Measurements from ENCODE around the gene C1QL2. TPM values are rescaled to one million over a fixed set of nuclear protein-coding genes. Genes with fewer than 3 reads are reported as not detected.

C1QL2 gene
- total RNA-seq, 1 experiment from 2014 or later = 0.81 TPM

DNA sequence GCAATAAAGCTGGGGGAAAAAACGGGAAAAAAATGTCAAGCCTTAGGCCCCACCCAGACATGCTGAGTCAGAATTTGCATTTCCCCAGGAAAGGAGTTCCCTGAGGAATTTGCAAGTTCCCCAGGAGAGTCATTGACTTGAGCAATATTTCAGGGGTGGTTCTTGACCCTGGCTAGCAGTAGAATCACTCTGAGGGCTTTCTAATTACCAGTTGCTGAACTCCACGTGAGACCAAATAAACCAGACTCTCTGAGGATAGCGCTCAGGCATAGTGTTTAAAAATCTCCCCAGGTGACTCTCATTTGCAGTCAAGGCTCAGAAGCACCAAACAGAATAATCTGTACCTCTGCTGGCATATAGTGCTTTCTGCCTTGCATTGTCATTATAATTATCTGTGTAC is 48.7 kb downstream of the C1QL2 start:
- no peak overlapping the region for H4K5ac ChIP-seq (ENCODE audit: insufficient read length, low read depth, low read length)
- no peak overlapping the region; a peak in 1 of 7 replicates for H3K27ac Mint-ChIP-seq
- H3K23ac ChIP-seq (ENCODE audit: insufficient read length, low read depth, low read length) = no peak overlapping the region
- TF ChIP-seq, protein P1, sequence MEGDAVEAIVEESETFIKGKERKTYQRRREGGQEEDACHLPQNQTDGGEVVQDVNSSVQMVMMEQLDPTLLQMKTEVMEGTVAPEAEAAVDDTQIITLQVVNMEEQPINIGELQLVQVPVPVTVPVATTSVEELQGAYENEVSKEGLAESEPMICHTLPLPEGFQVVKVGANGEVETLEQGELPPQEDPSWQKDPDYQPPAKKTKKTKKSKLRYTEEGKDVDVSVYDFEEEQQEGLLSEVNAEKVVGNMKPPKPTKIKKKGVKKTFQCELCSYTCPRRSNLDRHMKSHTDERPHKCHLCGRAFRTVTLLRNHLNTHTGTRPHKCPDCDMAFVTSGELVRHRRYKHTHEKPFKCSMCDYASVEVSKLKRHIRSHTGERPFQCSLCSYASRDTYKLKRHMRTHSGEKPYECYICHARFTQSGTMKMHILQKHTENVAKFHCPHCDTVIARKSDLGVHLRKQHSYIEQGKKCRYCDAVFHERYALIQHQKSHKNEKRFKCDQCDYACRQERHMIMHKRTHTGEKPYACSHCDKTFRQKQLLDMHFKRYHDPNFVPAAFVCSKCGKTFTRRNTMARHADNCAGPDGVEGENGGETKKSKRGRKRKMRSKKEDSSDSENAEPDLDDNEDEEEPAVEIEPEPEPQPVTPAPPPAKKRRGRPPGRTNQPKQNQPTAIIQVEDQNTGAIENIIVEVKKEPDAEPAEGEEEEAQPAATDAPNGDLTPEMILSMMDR (conservative IDR thresholded peaks at IDR 0.05) = no peak
- no peaks in the 10 kb centered on the region for H3K27me3 ChIP-seq (ENCODE audit: insufficient read depth, low read length)
- no peak overlapping the region for H4K91ac ChIP-seq (ENCODE audit: insufficient read length, low read depth, low read length)
- no peak overlapping the region for H3K4me2 ChIP-seq (ENCODE audit: insufficient read depth, insufficient read length, low read length)
- H3K23me2 ChIP-seq (ENCODE audit: insufficient read length, low read depth, low read length, poor library complexity, severe bottlenecking) = no peaks in the 10 kb centered on the region
- no peak overlapping the region for H3K14ac ChIP-seq (ENCODE audit: insufficient read depth, low read length)
- peaks cover 9 to 20% (median 13%) of the 10 kb centered on the region in 3 experiments for H3K36me3 Mint-ChIP-seq (ENCODE audit: insufficient read depth in 1 of 3, low read depth in 3 of 3)
- DNase-seq = peak; percentile 26
- H3K79me2 ChIP-seq (ENCODE audit: insufficient read depth, low read length) = no peaks in the 10 kb centered on the region
- no peak overlapping the region for H2BK20ac ChIP-seq (ENCODE audit: low read depth, low read length, poor library complexity, severe bottlenecking)
- no peaks in the 10 kb centered on the region for H3K79me1 ChIP-seq (ENCODE audit: insufficient read depth, low read depth, low read length, poor library complexity, severe bottlenecking)
- WGBS (ENCODE audit: extremely low coverage, insufficient read length, low lambda C conversion rate) = no CpG with 5 or more reads among the region's 3 CpGs
- H3K4me1 Mint-ChIP-seq = peaks cover 36% of the 10 kb centered on the region in 2 experiments
- no peak overlapping the region for H2BK12ac ChIP-seq (ENCODE audit: insufficient read length, low read depth, low read length)
- H2BK5ac ChIP-seq (ENCODE audit: insufficient read length, low read length) = no peak overlapping the region
- no peak overlapping the region for H2BK15ac ChIP-seq (ENCODE audit: low read depth, low read length)
- no peak overlapping the region for H3T11ph ChIP-seq (ENCODE audit: low read length)
- no peak overlapping the region for H2AK5ac ChIP-seq (ENCODE audit: insufficient read length, low read length)
- peaks cover 19 to 20% of the 10 kb centered on the region in 2 experiments for H3K9me3 Mint-ChIP-seq
- H3K18ac ChIP-seq (ENCODE audit: insufficient read length, low read depth, low read length) = no peak overlapping the region
- H3K4me1 ChIP-seq (ENCODE audit: insufficient read depth, low read length) = peaks cover 16% of the 10 kb centered on the region
- no peak overlapping the region for H2BK120ac ChIP-seq (ENCODE audit: low read depth, low read length, poor library complexity, severe bottlenecking)
- no peak overlapping the region for H2AFZ ChIP-seq (ENCODE audit: low read length)
- H3K4ac ChIP-seq (ENCODE audit: low read depth, low read length) = no peak overlapping the region
- H3K56ac ChIP-seq (ENCODE audit: insufficient read length, low read depth, low read length) = no peak overlapping the region
- no peak overlapping the region for H3K27ac ChIP-seq (ENCODE audit: insufficient read length, low read depth, low read length)
- H4K20me1 ChIP-seq (ENCODE audit: control insufficient read depth, insufficient read depth, insufficient read length) = no peaks in the 10 kb centered on the region
- peaks cover 21% of the 10 kb centered on the region for H3K27me3 Mint-ChIP-seq (ENCODE audit: low read depth)
- no peak overlapping the region for H4K8ac ChIP-seq (replicated peaks; ENCODE audit: insufficient read length, low read depth, low read length)
- no peak overlapping the region for H3K4me3 Mint-ChIP-seq
- no peaks in the 10 kb centered on the region for H3K9me3 ChIP-seq (ENCODE audit: control insufficient read depth, low read depth, low read length)
- no peak overlapping the region for H3K9ac ChIP-seq (ENCODE audit: extremely low read depth, insufficient read length, low read length)
